HG02763 (cell line): ENCODE measurements around the gene MMS19.
A peak's percentile ranks its signal among the peaks of the same experiment; 100 is the strongest.
"Not testable (repeated sequence)": the region's sequence is repeated elsewhere in the genome, so short reads cannot be mapped to it uniquely, and the experiment has no call there.

ENCODE experiments used
- ATAC-seq: cut with Tn5 transposase; IDR thresholded peaks from one replicate; pipeline ENCODE4 v1.9.1; 2021; ENCODE audit warnings: mild to moderate bottlenecking, moderate library complexity; ENCODE audit not compliant: unreplicated experiment

MMS19 gene

DNA sequence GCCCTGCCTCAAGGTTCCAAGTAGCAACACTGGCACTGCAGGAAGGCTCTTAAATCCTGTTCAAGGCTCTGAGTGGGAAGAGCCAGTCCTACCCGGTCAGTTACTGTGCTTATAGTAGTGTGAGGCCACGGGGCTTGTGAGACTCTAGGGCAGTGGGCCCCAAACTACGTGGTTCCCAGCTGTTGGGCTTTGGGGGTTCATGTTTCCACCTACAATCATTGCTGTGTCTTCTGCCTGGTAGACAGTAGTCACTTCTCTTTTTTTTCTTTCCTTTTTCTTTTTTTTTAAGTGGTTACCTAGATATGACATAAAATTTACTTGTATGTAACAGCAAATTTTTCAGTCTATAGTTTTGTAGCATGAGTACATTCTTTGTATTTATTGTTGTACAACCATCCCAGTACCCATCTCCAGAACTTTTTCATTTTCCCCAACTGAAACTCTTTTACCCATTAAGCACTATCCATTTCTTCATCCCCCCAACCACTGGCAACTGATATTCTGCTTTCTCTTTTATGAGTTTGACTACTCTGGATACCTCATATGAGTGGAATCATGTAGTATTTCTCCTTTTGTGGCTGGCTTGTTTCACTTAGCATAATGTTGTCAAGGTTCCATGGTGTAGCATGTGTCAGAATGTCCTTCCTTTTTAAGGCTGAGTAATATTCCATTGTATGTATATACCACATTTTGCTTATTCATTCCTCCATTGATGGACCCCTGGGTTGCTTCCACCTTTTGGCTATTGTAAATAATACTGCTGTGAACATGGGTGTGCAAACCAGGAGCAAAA is 8.2 kb upstream of the MMS19 start:
- no peak for ATAC-seq

DNA sequence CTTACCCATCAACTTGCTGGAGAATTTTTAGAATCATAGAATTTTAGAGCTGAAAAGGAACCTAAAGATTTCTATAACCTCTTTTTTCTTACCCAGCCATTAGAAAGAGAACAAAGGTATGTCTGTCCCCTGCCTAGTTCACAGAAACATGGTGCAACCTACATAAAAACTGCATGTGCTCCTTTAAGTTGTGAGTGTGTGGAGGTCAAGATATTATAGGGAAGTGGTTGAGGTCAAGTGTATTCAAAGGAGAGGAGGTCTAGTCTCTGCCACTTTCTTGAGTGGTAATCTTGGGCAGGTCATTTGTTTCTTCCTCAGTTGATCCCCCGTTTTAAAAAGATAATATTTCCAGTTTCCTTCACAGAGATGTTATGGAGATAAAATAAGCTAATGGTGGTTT is 6.9 kb upstream of the MMS19 start:
- ATAC-seq = no peak

DNA sequence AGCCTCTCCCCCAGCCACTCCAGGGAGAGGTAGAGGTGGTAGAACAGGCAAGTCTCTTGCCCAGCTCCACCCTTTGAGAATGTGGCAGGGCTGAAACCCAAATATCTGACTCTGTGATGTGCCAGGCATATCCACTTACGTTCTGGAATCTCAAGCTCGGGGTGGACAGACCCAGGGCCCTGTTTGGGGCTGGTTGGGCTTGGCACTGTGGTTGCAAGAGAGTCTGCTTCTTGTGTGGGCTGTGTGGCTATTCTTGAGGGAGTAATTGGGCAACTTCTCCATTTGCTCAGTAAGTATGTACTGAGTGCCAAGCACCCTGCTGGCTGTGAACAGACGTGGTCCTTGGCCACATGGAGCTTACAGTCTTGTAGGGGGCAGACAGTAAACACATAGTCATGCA is 5.2 kb upstream of the MMS19 start:
- ATAC-seq = no peak

DNA sequence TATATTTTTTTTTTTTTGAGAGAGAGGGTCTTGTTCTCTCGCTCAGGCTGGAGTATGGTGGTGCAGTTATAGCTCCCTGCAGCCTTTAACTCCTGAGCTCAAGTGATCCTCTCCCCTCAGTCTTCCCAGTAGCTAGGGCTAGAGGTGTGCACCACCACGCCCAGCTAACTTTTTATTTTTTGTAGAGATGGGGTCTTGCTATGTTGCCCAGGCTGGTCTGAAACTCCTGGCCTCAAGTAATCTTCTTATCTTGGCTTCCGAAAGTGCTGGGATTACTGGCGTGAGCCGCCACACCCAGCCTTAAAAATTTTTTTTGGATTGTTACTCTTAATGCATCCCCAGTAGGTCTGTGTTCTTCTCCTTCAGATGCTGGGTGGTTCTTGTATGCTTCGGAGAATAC is 4.7 kb upstream of the MMS19 start:
- no peak for ATAC-seq

DNA sequence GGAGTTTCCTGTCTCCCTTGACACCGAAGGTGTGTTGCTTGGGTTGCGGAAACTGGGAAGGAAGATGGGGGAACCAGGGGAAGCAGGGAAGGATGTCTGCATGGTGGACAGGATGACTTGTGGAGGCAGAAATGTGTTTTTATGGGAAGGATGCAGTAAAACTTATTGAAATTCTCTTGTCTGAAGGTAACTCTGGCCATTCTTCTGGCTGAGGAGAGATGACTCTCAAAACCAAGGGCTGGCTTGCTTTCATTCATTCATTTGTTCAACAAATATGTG is 2.0 kb upstream of the MMS19 start:
- ATAC-seq = no peak

DNA sequence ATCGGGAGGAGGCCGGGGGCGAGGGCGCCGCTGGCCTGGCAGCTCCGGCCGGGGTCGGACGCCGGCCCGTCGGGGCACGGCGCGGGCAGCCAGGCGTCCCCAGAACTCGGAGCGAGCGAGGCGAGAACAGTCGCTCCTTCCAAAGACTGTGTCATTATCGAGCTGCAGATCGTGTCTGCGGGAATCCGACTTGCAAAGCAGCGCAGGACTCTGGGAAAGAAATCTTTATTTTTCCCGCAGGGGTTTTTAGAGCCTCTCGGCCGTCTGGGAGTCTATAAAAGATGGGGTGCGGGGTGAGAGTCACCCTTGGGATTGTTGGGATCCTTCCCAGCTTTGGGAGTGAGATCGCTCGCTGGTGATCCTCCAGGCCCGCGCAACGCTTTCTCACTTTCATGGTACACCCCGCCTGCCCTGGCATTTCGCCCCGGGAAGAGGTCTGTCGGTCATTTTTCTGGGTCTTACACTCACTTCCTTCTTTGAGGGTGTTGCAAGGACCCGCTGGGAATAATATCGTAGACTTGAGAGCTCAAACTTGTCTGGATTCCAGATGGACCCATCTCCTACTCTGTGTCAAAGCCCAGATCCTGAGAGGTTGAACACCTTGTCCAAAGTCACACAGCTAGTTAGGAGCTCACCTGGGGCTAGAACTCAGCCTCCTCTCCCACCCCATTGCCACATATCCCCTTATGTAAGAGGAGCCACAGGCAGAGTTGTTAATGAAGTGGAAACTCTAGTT is 1.5 kb upstream of the MMS19 start:
- no peak for ATAC-seq

DNA sequence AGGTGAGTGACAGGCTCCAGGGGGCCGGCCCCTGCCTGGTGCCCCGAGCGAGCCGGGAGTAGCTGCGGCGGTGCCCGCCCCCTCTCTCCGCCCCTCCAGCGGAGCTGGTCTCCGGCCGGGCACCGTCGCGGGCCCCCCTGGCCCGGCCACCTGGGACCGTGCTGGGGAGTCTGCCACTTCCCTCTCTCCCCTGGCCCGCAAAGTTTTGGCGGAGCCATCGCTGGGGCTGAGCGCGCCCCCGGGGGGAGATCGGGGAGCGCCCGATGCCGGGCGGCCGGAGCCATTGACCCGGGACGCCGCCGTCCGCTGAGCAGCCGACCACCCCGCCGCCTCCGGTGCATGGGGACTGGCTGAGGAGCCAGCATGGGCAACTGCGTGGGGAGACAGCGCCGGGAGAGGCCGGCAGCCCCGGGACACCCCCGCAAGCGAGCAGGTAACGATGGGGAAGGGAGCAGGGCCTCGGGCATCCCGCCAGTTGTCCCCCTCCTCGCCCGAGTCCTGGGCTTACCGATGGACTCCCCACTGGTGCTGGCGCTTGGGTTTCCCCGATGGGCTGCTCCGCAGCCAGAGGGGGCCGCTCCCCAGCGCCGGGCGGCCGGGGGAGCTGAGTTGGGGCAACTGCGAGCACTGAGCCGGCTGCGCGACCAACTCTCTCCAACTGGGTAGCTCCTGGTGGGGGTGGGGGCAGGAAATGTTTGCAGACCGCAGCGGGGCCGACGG is 779 bp upstream of the MMS19 start, which contains the start of gene UBTD1:
TSS of gene UBTD1 (plus strand) at position 84 of the 720 bp plus-strand sequence. CDS start at position 364, 280 bp downstream.
- ATAC-seq = peak; percentile 1

DNA sequence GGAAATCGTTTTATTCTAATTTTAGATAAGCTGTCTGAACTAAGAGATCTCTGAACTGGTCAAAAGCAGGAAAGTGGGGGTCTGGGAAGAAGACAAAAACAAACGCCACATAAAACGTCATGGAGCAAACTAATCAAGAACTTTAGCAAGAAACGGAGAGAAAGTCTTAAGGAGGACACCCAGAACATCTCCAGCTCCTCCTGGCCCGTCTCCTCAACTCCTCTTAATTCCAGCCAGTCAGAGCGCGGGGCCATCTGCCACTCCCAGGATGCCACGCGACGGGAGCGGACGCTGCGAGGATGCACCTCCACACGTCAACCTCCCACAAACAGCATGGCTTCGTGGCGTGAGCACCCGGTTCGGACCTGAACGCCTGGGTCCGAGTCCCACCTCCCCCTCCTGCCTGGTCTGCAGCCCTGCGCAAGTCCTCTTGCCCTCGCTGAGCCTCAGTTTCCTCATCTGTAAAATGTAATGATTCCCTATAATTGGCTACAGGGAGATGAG is 598 bp downstream of the MMS19 start:
- ATAC-seq = peak; percentile 19

DNA sequence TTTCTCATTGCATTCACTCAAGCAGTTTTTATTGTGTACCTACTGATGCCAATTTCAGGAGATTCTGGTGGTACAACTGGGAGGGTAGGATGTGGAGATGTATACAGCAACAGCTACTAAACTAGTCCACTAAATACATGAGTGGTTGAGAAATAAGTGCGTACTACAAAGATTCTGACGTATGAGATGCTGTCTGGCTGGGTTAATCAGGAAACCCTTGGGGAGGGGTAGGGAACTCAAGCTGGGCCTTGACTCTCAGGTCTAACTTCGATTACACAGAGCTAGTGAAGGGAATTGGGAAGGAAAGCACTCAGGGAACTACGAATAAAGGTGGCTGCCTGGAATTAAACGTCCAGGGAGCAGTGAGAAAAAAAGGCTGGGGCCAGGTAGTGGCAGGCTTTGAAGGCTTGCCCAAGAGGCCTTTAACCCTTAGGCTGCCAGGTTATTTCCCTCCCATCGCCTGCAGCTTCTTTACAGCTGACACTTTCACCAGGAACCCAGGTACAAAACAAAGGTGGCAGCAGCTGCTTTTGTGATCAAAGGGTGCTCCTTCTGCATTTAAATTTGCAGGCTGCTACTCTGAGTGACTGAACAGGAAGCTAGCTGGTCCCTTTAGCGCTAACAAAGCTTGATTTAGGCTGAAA is 3.2 kb downstream of the MMS19 start:
- no peak for ATAC-seq

DNA sequence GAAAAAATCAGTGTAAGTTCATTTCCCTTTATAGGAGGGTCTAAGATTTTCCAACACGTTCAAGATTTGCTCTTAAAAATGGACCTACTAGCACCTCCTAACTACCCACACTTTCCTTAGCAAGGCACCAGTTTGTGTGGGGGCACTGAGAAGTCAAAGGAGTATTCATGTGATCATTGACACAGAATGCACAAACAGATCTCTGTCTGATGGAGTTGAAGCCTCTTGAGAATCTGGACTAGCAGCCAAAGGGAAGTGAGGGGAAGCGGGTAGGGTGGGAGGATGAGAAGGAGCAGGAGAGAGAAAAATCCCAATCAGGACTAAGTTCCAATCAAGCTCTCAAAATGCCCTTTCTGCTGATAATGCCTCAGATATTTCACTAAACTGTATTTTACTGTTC is 4.1 kb downstream of the MMS19 start:
- no peak for ATAC-seq

DNA sequence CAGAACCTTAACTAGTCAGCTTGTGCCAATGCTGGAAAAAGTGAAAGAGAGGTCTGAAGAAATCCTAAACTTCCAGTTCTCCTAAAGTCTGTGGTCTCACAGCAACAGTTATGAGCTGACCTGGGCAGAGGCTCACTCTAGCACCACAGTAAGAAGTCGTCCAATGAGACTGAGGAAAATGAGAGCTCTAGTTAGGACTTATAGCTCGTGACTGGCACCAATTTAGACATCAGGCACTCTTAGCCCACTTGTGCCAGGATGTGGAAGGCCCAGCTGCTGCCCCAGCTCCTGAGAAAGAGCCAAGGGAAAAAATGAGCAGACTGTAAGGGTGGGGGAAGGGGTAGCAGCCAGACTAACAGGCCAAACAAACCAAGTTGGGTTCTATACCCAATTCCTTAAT is 7.6 kb downstream of the MMS19 start:
- no peak for ATAC-seq

DNA sequence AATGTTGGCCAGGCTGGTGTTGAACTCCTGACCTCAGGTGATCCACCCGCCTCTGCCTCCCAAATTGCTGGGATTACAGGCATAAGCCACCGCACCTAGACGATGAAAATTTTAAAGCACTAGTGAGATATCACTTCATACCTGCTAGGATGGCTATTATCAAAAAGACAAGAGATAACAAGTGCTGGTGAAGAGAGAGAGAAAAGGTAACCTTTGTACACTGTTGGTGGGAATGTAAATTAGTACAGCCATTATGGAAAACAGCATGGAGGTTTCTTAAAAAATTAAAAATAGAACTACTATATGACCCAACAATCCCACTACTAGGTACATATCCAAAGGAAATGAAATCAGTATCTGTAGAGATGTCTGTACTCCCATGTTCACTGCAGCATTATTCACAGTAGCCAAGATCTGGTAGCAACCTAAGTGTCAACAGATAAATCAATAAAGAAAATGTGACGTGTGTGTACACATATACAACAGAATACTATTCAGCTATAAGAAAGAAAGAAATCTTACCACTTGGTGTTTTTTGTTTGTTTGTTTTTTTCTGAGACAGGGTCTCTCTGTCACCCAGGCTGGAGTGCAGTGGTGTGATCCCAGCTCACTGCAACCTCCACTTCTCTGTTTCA is 12.5 kb downstream of the MMS19 start:
- ATAC-seq = no peak

DNA sequence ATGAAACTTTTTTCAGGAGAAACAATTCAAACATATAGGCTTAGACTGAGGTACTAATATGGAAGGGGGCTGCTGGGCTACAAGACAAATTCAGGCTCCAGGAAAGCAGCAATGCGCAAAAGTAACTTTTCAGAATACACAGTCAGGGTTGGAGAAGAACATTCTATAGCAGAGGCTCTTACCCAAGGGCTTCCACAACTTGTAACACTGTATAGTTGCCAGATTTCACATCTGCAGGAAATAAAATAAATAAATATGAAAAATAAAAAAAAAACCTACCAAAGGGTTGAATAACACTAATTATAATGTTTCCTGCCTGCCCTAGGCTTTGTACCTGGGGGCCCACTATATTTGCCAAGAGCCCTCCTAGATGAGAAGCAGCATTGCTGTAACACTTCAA is 14.3 kb downstream of the MMS19 start:
- no peak for ATAC-seq

DNA sequence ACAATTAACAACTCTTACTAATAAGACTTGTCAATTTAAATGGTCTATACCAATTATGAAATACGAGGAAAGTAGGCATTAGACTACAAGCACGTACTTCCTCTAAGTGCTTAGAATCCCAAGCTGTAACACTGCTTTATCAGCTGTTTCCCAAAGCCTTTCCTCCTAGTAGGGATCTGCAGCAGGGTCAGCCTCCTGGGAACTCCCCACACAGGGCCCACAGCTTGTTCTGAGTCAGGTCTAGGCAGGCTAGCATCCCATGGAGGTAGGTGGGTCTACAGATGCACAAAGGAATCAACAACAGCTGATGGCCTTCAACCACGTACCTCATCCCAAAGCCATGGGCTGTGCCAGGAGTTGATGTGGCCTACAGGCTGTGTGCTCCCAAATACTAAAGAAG is 14.7 kb downstream of the MMS19 start:
- ATAC-seq = no peak

DNA sequence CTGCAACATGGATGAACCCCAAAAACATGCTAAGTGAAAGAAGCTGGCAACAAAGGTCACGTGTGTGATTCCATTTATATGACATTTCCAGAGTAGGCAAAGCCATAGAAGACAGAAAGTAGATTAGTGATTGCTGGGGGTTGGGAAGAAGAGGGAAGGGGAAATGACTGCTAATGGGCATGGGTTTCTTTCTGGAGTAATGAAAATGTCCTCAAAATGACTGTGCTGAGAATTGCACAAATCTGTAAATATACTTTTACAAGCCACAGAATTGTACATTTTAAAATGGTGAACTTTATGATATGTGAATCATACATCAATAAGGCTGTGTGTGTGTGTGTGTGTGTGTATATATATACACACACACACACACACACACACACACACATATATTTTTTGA is 15.8 kb downstream of the MMS19 start:
- no peak for ATAC-seq

DNA sequence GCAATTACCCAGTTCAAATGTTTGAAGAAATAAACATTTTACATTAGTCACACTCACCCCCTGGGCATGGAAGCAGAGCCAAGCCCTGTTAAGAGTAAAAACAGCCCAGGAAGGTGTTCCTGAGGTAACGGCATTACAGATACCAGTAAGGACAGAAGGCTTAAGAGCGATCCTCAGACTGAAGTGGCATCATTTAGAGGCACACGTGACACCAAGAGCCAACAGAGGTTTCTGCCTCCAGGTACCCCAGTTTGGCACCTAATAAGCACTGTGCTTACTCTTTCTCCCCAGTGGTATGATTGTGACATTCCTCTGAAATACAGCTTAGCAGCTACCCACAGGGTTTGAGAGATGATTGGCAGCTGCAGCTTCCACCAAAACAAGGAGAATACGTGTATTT is 17.2 kb downstream of the MMS19 start:
- ATAC-seq = no peak

DNA sequence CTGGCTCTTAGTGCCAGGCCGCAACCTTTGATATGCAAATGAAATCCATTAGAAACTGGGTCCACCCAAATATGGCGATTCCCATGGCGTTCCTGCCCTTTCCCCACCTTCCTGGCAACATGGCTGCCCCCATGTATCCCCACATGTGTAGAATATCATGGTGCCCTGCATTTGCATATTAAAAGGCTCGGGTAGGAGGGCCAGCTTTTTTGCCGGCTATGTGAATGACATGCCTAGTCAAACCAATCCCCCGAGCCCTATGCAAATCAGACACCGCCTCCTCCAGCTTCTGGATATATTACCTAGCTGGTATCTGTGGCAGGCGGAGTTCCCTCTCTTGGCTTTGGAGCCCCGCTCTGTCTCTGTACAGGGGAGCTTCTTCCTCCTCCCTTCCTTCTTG is 18.3 kb downstream of the MMS19 start:
- no peak for ATAC-seq

DNA sequence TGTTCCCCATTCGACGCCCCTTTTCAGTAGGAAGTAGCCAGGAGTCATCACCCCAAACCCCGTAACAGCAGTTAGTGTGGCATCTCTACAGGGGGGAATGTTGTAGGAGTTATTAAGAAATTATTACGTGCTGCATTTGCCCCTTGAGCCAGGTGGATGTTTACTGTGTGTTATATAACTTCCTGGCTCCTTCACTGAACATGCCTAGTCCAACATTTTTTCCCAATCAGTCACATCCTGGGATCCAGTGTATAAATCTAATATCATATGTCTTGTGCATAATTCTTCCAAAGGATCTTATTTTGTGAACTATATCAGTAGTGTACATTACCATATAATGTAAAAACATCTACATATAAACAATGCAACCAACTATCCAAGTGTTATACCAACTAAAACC is 18.8 kb downstream of the MMS19 start:
- not testable (repeated sequence) for ATAC-seq

DNA sequence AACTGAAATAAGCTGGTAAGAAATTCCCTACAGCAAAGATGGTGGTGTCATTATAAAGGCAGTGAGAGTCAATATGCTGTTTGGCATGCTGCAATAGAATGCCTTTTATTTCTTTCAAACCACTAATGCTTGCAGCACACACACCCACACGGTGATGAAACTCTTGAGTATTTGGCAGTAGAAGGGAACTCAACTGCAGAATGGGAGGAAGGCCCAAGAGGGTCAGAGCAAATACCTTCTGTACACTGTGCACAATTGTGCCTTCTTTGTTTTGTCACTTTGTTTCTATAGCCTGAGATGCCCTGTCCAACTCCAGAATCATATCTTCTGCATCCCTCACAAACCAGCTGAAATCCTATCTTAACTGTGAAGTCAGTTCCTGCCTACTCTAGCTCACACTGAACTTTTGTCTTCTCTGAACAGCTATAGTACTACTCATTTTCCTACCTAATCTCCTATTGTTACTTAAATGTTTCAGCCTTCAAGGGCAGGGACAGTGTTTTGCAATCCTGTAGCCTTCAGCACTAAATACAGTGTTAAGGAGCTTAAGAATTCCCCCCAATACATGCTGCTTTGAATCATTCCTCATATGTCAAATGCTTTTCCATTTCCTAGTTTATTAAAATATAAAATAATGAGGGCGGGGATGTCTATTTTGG is 22.2 kb downstream of the MMS19 start:
- no peak for ATAC-seq

DNA sequence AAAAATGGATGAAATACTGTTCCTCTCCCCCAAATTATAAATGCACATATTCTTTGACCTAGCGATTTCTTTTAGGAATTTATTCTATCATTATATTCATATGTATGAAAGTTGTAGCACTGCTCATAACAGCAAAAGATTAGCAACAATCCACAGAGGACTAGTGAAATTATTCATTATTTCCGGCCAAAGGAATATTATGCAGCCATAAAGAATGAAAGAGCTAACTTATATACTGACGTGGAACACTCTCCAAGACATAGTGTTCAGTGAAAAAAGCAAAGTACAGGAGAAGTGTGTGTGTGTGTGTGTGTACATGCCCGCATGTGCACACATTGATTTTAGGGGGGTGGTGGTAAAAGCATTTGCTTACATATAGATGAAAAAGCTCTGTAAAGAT is 23.3 kb downstream of the MMS19 start:
- no peak for ATAC-seq
